ENCODE results near the gene CABP5. TPM values are rescaled to one million over a fixed set of nuclear protein-coding genes. Genes with fewer than 3 reads are reported as not detected.
"Not testable (repeated sequence)": the region's sequence is repeated elsewhere in the genome, so short reads cannot be mapped to it uniquely, and the experiment has no call there.

CABP5 gene
- total RNA-seq: not detected

DNA sequence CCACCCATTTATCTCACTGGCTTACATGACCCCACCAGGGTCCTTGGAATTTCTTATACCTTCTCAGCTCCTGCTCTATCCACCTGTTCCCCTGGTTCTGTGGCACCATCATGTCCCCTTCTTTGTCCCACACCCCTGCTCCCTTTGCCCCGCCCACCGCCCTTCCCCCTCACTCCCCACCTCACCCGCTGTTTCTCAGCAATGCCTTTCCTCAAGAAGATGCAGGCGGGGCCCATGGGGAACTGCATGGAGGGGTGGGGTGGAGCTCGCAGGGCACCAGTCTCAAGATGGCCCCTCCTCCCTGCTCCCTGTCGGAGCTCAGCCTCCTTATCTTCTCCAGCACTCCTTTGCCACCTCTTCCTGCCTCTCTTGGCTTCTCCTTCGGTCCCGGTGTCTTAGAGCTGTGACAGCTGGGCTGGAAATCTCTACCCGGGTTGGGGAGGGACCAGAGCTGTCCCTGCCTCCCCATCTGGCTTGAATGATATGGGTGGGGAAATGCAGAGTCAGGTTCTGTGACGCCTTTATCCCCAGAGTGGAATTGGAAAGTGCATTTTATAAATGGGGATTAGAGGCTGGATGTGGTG is at the start of gene CABP5:
Gene CABP5, minus strand, starts transcription at position 405 of the 584 bp plus-strand sequence. Its CDS starts 157 bp downstream, at position 248.
- no peak for DNase-seq
- Histone ChIP-seq H3K9me3 (no peaks in the 10 kb centered on the region), H3K27me3 (no peaks in the 10 kb centered on the region), H3K4me3 (no peak within 1 kb of the TSS), H3K27ac (no peak within 1 kb of the TSS), H3K4me1 (no peaks in the 10 kb centered on the region), H3K36me3 (peaks cover 0 to 13% (median 0%) of the 10 kb centered on the region in 4 donors)
- WGBS, 2 donors: 61 to 85% methylated on average over 8 to 10 of the region's 10 CpGs
- no peak for ATAC-seq (ENCODE audit: low FRiP score in 2 of 2)
- TF ChIP-seq, protein P1, sequence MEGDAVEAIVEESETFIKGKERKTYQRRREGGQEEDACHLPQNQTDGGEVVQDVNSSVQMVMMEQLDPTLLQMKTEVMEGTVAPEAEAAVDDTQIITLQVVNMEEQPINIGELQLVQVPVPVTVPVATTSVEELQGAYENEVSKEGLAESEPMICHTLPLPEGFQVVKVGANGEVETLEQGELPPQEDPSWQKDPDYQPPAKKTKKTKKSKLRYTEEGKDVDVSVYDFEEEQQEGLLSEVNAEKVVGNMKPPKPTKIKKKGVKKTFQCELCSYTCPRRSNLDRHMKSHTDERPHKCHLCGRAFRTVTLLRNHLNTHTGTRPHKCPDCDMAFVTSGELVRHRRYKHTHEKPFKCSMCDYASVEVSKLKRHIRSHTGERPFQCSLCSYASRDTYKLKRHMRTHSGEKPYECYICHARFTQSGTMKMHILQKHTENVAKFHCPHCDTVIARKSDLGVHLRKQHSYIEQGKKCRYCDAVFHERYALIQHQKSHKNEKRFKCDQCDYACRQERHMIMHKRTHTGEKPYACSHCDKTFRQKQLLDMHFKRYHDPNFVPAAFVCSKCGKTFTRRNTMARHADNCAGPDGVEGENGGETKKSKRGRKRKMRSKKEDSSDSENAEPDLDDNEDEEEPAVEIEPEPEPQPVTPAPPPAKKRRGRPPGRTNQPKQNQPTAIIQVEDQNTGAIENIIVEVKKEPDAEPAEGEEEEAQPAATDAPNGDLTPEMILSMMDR (IDR thresholded peaks at IDR 0.05): no peak
- TF ChIP-seq POLR2AphosphoS5 (IDR thresholded peaks at IDR 0.05): no peak
- TF ChIP-seq POLR2A (IDR thresholded peaks at IDR 0.05): no peak
- TF ChIP-seq EP300 (IDR thresholded peaks at IDR 0.05): no peak

DNA sequence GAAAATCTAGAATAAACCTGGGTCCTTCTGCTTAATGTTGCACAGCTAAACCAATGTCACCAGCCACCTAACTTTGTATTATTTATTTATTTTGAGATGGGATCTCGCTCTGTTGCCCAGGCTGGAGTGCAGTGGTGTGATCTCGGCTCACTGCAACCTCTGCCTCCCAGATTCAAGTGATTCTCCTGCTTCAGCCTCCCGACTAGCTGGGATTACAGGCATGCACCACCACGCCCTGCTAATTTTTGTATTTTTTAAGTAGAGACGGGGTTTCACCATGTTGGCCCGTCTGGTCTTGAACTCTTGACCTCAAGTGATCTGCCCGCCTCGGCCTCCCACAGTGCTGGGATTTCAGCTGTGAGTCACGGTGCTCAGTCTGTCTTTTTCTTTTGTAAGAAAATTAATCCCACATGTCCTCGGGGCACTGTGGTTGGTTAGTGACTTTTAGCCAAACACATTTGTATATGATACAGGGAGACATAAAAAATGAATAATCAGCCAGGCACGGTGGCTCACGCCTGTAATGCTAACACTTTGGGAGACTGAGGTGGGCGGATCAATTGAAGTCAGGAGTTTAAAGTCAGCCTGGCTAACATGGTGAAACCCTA is 47.3 kb upstream of the CABP5 start:
- peaks cover 0 to 32% (median 3%) of the 10 kb centered on the region in 4 donors for H3K36me3 ChIP-seq
- H3K4me3 ChIP-seq, H3K27ac ChIP-seq, H3K4me1 ChIP-seq, H3K9me3 ChIP-seq, H3K27me3 ChIP-seq, DNase-seq: not testable (repeated sequence)
- peak in 1 of 2 donors; percentile 28 for ATAC-seq (ENCODE audit: low FRiP score in 2 of 2)
- WGBS, 2 donors: 82 to 87% methylated on average over 13 of the region's 13 CpGs

DNA sequence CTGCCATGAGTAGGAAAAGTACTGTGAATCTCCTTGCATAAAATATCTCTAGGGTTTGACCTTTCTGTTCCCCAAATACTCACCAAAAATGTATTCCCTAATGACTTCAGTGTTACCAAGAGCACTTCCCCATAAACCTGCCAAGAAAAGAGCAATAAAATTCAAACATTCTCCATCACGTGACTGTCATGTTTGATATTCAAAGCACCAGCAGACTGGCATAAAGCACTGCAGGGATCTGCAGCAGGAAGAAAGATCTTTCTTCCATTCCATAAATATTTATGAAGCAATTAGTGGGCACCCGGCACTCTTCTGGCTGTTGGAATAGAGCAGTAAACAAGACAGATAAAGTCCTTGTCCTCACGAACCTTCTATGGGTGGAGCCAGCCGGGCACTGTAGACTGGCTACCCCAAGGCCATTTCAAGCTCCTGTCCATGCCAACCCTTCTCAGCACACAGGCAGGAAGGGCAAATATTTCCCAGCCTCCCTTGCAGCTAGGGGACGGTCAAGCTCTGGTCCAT is 46.5 kb upstream of the CABP5 start:
- ATAC-seq (ENCODE audit: low FRiP score in 2 of 2) (no peak), DNase-seq (no peak)
- H3K9me3 ChIP-seq: no peaks in the 10 kb centered on the region
- H3K27me3 ChIP-seq: no peaks in the 10 kb centered on the region
- no peaks in the 10 kb centered on the region for H3K4me1 ChIP-seq
- H3K36me3 ChIP-seq: peaks cover 0 to 23% (median 2%) of the 10 kb centered on the region in 4 donors
- H3K27ac ChIP-seq: no peak overlapping the region
- H3K4me3 ChIP-seq: no peak overlapping the region
- TF ChIP-seq POLR2A (IDR thresholded peaks at IDR 0.05): no peak
- TF ChIP-seq POLR2AphosphoS5 (IDR thresholded peaks at IDR 0.05): no peak
- no peak for TF ChIP-seq EP300 (IDR thresholded peaks at IDR 0.05)
- TF ChIP-seq, protein P1 (IDR thresholded peaks at IDR 0.05): no peak
- WGBS, 2 donors: 41 to 66% methylated on average over 4 to 5 of the region's 5 CpGs

DNA sequence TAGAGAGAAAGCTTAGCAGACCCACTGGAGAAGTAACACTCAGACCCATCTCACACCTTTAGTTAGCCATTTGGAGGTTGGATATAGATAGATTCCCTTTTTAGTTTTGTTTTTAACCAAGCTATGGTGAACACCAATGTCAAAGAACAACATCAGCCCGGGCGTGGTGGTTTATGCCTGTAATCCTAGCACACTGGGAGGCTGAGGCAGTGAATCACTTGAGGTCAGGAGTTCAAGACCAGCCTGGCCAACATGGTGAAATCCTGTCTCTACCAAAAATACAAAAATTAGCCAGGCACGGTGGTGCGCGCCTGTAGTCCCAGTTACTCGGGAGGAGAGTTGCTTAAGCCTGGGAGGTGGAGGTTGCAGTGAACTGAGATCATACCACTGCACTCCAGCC is 45.1 kb upstream of the CABP5 start:
- H3K36me3 ChIP-seq: peaks cover 0 to 11% (median 0%) of the 10 kb centered on the region in 4 donors
- not testable (repeated sequence) for ATAC-seq (ENCODE audit: low FRiP score in 2 of 2); H3K4me3 ChIP-seq; H3K9me3 ChIP-seq; H3K27me3 ChIP-seq; DNase-seq; H3K4me1 ChIP-seq; H3K27ac ChIP-seq
- 93 to 96% methylated on average over 6 of the region's 6 CpGs for WGBS, 2 donors

DNA sequence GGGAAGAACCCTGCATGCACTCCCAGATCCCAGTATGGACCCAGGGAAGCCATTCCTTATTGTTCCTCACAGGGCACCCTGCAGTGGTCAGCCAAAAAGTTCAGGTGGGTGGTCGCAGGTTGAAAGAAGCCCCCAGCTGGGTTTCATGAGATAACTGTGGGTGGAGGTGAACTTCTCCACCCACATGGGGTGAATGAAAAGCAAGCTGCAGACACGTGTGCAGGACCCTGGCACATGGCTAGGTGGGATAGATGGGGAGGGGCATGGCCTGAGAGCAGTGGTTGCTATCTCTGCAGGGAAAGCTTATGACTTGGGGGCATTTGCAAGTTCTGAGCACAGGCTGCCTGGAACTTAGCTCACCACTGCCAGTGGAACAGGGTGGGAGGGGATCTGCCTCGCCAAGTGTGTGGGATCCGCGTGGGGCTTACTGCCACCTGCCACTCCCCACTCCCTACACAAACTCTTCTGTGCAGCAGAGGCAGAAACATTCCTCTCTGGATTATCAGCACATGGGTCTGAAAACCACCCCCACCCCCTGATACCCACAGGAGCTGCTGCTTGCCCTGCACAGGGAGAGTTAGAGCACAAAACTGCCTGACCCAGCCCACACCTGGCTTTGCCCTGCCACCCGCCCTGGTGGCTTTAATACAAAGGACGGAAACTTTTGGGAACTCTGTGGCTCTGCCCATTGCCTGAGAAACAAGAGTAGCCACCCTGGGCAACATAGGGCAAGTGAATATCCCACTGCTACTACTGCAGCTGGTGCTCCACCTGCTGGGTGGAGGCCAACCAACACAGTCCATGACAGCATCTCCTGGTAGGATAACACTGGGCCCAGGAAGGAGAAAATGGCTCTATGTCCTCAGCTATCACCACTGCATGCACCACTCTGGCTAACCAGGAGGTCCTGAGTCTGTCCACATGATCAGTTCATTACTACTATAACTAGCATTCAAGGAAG is 42.3 kb upstream of the CABP5 start:
- H3K4me1 ChIP-seq: peaks cover 0 to 4% (median 0%) of the 10 kb centered on the region in 4 donors
- H3K27ac ChIP-seq: no peak overlapping the region
- no peaks in the 10 kb centered on the region for H3K27me3 ChIP-seq
- H3K36me3 ChIP-seq: no peaks in the 10 kb centered on the region
- H3K4me3 ChIP-seq: no peak overlapping the region
- WGBS, 2 donors: 87 to 93% methylated on average over 4 to 7 of the region's 7 CpGs
- no peak for DNase-seq
- H3K9me3 ChIP-seq: no peaks in the 10 kb centered on the region
- TF ChIP-seq EP300 (IDR thresholded peaks at IDR 0.05) (no peak), POLR2A (IDR thresholded peaks at IDR 0.05) (no peak), POLR2AphosphoS5 (IDR thresholded peaks at IDR 0.05) (no peak)
- TF ChIP-seq, protein P1 (IDR thresholded peaks at IDR 0.05): no peak
- no peak for ATAC-seq (ENCODE audit: low FRiP score in 2 of 2)

All from upper lobe of left lung (tissue), 6 donors.